Transverse colon (tissue), 4 donors: ENCODE measurements around the gene BLNK. TPM values are rescaled to one million over a fixed set of nuclear protein-coding genes. Genes with fewer than 3 reads are reported as not detected.

ENCODE experiments used
- DNase-seq: peaks from one replicate; pipeline ENCODE4 v3.0.0-alpha.2; 2019
- H3K27ac ChIP-seq, 4 donors: fragments of 200-600 bp; sonication (generic); 2 replicates each; pipeline ENCODE4 v1.5.1; 2016 to 2018; ENCODE audit warnings: inconsistent platforms in 4 of 4
- H3K27me3 ChIP-seq: fragments of 200-600 bp; sonication (generic); 2 replicates; pipeline ENCODE4 v1.5.1; 2017; ENCODE audit warnings: inconsistent platforms
- H3K36me3 ChIP-seq, 4 donors: fragments of 200-600 bp; sonication (generic); 2 replicates each; pipeline ENCODE4 v1.5.1; 2017 to 2019; ENCODE audit warnings: inconsistent platforms in 4 of 4
- H3K4me1 ChIP-seq, 4 donors: fragments of 200-600 bp; sonication (generic); 2 replicates each; pipeline ENCODE4 v1.5.1; 2017 to 2020; ENCODE audit warnings: inconsistent platforms in 4 of 4
- H3K4me3 ChIP-seq, 4 donors: fragments of 200-600 bp; sonication (generic); 1 replicate in 1 of 4; 2 replicates in 3 of 4; pipeline versions ENCODE4 v1.5.1 to v1.6.1; 2017 to 2019; ENCODE audit warnings: inconsistent platforms in 4 of 4
- H3K9me3 ChIP-seq, 2 donors: fragments of 200-600 bp; sonication (generic); 2 replicates each; pipeline ENCODE4 v1.5.1; 2017 to 2019; ENCODE audit warnings: inconsistent platforms in 2 of 2
- EP300 ChIP-seq: sonication (generic); formaldehyde crosslinking; IDR thresholded peaks from one replicate; pipeline ENCODE4 v1.6.1; 2017; ENCODE audit warnings: antibody characterized with exemption, low read depth
- POLR2A ChIP-seq: fragments of 450-650 bp; IDR thresholded peaks from one replicate; pipeline ENCODE4 v1.6.1; 2016; ENCODE audit warnings: antibody characterized with exemption, mild to moderate bottlenecking, moderate library complexity
- POLR2AphosphoS5 ChIP-seq, 3 donors: sonication (generic); formaldehyde crosslinking; IDR thresholded peaks; one replicate each; pipeline ENCODE4 v1.6.1; 2016; ENCODE audit warnings: antibody characterized with exemption in 3 of 3
- WGBS, 2 donors: methylation state at CpG; one replicate each; pipeline ENCODE4 v1.1.5; 2018; ENCODE audit warnings: low coverage in 1 of 2; 5-methylcytosine and 5-hydroxymethylcytosine counted together
- in situ Hi-C, 4 donors: fragments of 200-750 bp; cut with MboI; loops; one replicate each; pipeline versions ENCODE4 v1.15.0 to v1.15.1; 2017; ENCODE audit warnings: low sequenced_read_pairs in 3 of 4, low pct_ligation_motif_present in 1 of 4, low pct_unique_long_range_greater_than_20kb in 1 of 4
- intact Hi-C: fragments of 100-400 bp; cut with DNase I; formaldehyde crosslinking; loops from one replicate; pipeline ENCODE4 v1.15.1; 2023; ENCODE audit warnings: low total_unique reads
- total RNA-seq, 4 donors: library from RNA; depleted of rRNA; stranded (reverse); fragments of >200 nt; gene quantifications; one replicate each; pipeline ENCODE4 v1.1.0, GENCODE V29; 2016
- TF ChIP-seq, protein P1 (sequence below), 5 experiments: fragments of 200-600 bp in 3 of 5; fragments of 450-650 bp in 2 of 5; sonication (generic) in 3 of 5; IDR thresholded peaks; 1 replicate in 2 of 5; 2 replicates in 3 of 5; pipeline ENCODE4 v1.5.1; 2016 to 2017; ENCODE audit warnings: antibody characterized with exemption in 5 of 5, inconsistent platforms in 3 of 5, mild to moderate bottlenecking in 2 of 5, moderate library complexity in 1 of 5

Gene BLNK
- total RNA-seq, 4 donors from 2014 or later, result 5.6 to 21.8 (median 12.0) TPM

DNA sequence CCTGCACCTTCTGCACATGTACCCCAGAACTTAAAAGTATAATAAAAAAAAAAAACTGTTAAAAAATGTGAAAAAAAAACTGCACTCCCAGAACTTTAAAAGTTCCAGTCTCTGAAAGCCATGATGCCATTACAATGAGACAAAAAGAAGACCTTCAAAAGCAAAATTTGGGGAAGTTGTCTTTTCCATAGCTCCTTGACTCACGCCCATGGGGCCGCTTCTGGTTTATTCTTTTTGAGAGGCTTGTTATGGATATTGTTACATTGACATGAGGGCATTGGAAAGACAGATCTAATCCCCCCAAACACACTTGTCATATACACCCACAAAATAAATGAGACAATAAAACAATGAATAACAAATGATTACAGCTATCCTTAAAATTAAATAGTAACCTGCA lies 798 bp downstream of the BLNK start:
- DNase-seq, result no peak
- H3K36me3 ChIP-seq, result no peaks in the 10 kb centered on the region
- 34 to 40% methylated on average over 2 of the region's 2 CpGs for WGBS, 2 donors
- no peaks in the 10 kb centered on the region for H3K9me3 ChIP-seq
- peak overlapping the region in 3 of 4 donors; percentile 13 to 45 (median 35) for H3K4me3 ChIP-seq
- TF ChIP-seq, protein P1, sequence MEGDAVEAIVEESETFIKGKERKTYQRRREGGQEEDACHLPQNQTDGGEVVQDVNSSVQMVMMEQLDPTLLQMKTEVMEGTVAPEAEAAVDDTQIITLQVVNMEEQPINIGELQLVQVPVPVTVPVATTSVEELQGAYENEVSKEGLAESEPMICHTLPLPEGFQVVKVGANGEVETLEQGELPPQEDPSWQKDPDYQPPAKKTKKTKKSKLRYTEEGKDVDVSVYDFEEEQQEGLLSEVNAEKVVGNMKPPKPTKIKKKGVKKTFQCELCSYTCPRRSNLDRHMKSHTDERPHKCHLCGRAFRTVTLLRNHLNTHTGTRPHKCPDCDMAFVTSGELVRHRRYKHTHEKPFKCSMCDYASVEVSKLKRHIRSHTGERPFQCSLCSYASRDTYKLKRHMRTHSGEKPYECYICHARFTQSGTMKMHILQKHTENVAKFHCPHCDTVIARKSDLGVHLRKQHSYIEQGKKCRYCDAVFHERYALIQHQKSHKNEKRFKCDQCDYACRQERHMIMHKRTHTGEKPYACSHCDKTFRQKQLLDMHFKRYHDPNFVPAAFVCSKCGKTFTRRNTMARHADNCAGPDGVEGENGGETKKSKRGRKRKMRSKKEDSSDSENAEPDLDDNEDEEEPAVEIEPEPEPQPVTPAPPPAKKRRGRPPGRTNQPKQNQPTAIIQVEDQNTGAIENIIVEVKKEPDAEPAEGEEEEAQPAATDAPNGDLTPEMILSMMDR (IDR thresholded peaks at IDR 0.05), result no peak
- TF ChIP-seq POLR2A, result no peak
- TF ChIP-seq EP300, result no peak
- TF ChIP-seq POLR2AphosphoS5 (IDR thresholded peaks at IDR 0.05), result no peak
- intact Hi-C loops (no loop called here), in situ Hi-C loops (no loop called here)
- H3K27me3 ChIP-seq, result no peaks in the 10 kb centered on the region
- H3K27ac ChIP-seq, result peak overlapping the region; percentile 86 to 88 (median 86)
- H3K4me1 ChIP-seq, result peaks cover 9 to 76% (median 39%) of the 10 kb centered on the region in 4 donors

DNA sequence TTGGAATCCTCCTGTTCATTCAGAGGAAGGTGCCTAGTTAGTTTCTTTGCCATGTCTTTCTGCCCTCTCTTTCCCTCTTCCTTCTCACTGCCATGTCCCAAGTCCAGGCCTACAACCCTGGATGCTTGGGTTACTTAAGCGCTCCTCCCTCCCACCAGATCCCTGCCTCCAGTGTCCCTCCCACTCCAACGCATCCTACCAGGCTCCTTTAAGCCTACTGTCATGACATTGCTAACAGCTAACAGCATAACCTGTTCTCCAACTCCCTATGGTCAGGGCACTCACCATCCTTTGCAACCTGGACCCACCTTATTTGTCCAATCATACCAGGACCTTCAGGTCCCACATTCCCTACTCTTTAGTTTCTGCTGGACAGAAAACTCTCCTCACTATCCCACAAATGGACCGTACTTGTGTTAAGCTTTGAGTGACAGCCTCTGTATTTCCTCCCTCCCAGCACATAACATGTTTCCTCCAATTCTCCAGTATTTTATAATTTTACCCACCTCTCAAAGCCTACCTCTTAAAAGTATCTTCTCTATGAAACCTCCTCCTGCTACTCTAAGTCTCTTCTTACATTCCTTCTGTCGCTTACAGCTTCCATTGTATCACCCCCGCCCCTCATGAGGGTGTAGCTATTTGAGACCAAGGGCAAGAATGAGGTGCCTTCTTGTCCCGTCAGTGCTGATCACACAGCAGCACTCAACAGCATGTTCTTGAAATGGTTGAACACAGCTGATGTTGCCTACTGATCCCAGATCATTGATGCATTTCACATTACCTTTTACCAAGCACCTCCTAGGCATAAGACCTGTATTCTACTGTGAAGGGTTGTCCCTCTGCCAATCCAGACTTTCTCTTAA lies 1.7 kb downstream of the BLNK start:
- peak; percentile 51 for DNase-seq
- H3K9me3 ChIP-seq, result no peaks in the 10 kb centered on the region
- H3K4me3 ChIP-seq, result peak overlapping the region in 3 of 4 donors; percentile 1 to 45 (median 35)
- no peaks in the 10 kb centered on the region for H3K27me3 ChIP-seq
- in situ Hi-C loops, result no loop called here
- no peaks in the 10 kb centered on the region for H3K36me3 ChIP-seq
- H3K4me1 ChIP-seq, result peaks cover 9 to 74% (median 37%) of the 10 kb centered on the region in 4 donors
- TF ChIP-seq POLR2AphosphoS5 (IDR thresholded peaks at IDR 0.05), result no peak
- peak; percentile 1 for TF ChIP-seq POLR2A
- 45 to 55% methylated on average over 6 of the region's 6 CpGs for WGBS, 2 donors
- intact Hi-C loops, result no loop called here
- peak overlapping the region; percentile 86 to 88 (median 86) for H3K27ac ChIP-seq

DNA sequence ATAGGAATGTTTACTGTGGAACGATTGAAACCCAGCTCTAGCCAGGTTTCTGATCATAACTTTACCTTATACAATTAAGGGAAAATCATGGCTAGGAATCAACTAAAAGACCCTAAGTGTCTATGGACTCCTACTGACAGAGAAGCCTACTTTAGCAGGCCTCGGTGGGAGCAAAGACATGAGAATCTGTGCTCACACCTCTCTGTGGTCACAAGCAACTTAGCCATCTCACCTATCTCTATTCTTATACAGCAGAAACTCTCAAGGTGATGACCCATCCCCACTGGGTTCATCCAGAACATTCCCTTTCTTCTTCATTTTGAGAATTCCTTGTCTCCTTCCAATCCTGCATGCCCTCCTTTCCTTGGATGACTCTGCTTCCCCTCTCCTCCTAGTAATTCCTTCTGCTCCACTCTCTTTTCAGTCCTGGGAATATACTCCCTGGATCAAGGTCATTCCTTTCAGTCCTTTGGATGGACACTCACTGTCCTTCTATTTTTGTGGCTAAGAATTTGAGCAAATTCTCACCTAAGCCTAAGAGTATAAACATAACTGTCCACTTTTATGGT lies 2.9 kb downstream of the BLNK start:
- Histone ChIP-seq H3K27ac (peak overlapping the region; percentile 86 to 88 (median 86)), H3K4me1 (peaks cover 9 to 74% (median 41%) of the 10 kb centered on the region in 4 donors), H3K4me3 (peak overlapping the region in 1 of 4 donors; percentile 16), H3K9me3 (no peaks in the 10 kb centered on the region), H3K27me3 (no peaks in the 10 kb centered on the region), H3K36me3 (no peaks in the 10 kb centered on the region)
- no peak for DNase-seq
- WGBS, 2 donors, result 40 to 48% methylated on average over 2 of the region's 2 CpGs
- intact Hi-C loops, result no loop called here
- in situ Hi-C loops, result no loop called here
- TF ChIP-seq POLR2AphosphoS5 (IDR thresholded peaks at IDR 0.05) (no peak), POLR2A (no peak), EP300 (no peak)
- TF ChIP-seq, protein P1 (IDR thresholded peaks at IDR 0.05), result no peak

DNA sequence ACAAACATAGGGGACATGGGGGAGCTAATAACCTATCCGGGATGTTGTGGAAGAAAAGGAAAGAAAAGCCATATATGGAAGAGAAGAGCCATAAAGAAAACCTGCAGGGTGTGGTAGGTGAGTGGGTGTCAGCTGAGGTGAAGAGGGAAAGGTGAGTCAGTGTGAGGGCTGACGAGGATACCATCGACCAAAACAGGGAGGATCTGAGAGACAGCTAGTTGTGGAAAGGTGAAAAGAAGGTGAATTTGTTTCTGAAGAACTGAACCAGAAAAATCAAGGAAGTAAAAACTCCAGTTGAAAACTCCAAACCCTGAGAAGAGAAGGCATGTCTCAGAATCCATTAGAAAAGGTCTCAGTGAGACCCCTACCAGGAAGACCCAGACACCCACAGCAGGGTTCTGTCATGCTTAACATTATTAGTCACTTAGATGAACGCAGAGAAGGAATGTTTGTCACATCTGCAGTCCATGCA lies 4.1 kb downstream of the BLNK start:
- intact Hi-C loops, result no loop called here
- no peaks in the 10 kb centered on the region for H3K36me3 ChIP-seq
- in situ Hi-C loops, result no loop called here
- peak; percentile 43 for DNase-seq
- H3K9me3 ChIP-seq, result no peaks in the 10 kb centered on the region
- peak overlapping the region; percentile 43 to 88 (median 86) for H3K27ac ChIP-seq
- 32 to 44% methylated on average over 4 of the region's 4 CpGs for WGBS, 2 donors
- H3K4me3 ChIP-seq, result no peak overlapping the region
- no peaks in the 10 kb centered on the region for H3K27me3 ChIP-seq
- TF ChIP-seq, protein P1 (IDR thresholded peaks at IDR 0.05), result no peak
- TF ChIP-seq POLR2AphosphoS5 (IDR thresholded peaks at IDR 0.05) (no peak), POLR2A (no peak), EP300 (no peak)
- peaks cover 11 to 74% (median 43%) of the 10 kb centered on the region in 4 donors for H3K4me1 ChIP-seq
